Measurements from ENCODE around the gene ADRA2A.

The ADRA2A gene

DNA sequence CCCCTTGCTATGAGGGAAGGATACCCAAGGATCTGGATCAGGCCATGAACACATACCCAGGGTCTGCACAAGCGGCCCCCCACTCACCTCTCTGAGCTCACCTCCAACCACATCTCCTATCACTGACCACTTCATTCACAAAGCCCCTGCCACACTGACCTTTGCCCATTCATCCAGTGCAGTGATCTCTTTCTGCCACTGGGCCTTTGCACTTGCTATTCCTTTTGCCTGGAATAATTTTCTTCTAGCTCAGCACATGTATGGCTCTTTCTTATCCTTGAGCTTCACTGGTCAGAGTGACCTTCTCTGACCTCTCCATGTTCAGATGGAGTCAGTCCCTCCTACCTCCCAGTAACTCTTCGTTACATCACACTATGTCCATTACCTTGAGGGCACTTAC is 48.3 kb downstream of the ADRA2A start:
- no peaks in the 10 kb centered on the region for H3K27me3 ChIP-seq (replicated peaks in 2 of 5; ENCODE audit: control insufficient read depth in 4 of 5, insufficient read depth in 5 of 5, low read length in 4 of 5)
- H3K9me3 ChIP-seq (ENCODE audit: control extremely low read depth in 1 of 5, control insufficient read depth in 4 of 5, insufficient read depth in 2 of 5, low read depth in 1 of 5, low read length in 4 of 5), result no peaks in the 10 kb centered on the region
- DNase-seq, result no peak
- peaks cover 0 to 29% (median 6%) of the 10 kb centered on the region in 4 experiments for H3K4me1 ChIP-seq (ENCODE audit: control extremely low read depth in 1 of 4, control insufficient read depth in 4 of 4, insufficient read depth in 4 of 4, low read length in 3 of 4)
- ChIA-PET CTCF (interaction anchor here (1.0 to 1.2 kb wide), 2 partner anchors 10 to 48 kb away, joined by 3 to 6 read pairs; partner anchors contain the start of gene ADRA2A), POLR2A (no interaction called here)
- no peak overlapping the region for H3K4me3 ChIP-seq (ENCODE audit: control insufficient read depth in 1 of 7, extremely low read depth in 1 of 7, insufficient read depth in 4 of 7, low read depth in 2 of 7, low read length in 6 of 7)
- 87% methylated on average over 2 of the region's 2 CpGs for WGBS (ENCODE audit: insufficient coverage)
- no peak overlapping the region for H3K27ac ChIP-seq (ENCODE audit: insufficient read depth in 1 of 2, low read depth in 1 of 2, low read length in 2 of 2, poor library complexity in 1 of 2, severe bottlenecking in 2 of 2)
- no peaks in the 10 kb centered on the region for H3K36me3 ChIP-seq (ENCODE audit: control insufficient read depth in 4 of 4, insufficient read depth in 4 of 4, low read length in 3 of 4)

DNA sequence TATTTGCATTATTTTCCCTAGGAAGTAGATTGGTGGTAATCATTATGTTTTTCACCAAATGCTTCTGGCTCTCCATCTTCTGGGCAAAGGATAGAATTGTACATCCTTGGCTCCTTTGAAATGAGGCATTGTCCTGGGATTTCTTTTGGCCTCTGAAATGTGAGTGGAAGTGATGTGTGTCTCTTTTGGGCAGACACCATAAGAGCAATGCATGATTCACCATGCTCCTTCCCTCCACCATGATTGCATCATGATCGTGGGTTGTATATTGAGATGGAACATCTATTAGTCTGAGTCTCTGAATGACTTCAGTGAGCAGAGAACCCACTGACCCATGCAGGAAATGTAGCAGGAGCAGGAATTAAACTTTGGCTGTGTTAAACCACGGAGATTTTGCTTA is 49.2 kb downstream of the ADRA2A start:
- Histone ChIP-seq H3K9me3 (ENCODE audit: control extremely low read depth in 1 of 5, control insufficient read depth in 4 of 5, insufficient read depth in 2 of 5, low read depth in 1 of 5, low read length in 4 of 5) (no peaks in the 10 kb centered on the region), H3K27ac (ENCODE audit: insufficient read depth in 1 of 2, low read depth in 1 of 2, low read length in 2 of 2, poor library complexity in 1 of 2, severe bottlenecking in 2 of 2) (no peak overlapping the region), H3K4me3 (ENCODE audit: control insufficient read depth in 1 of 7, extremely low read depth in 1 of 7, insufficient read depth in 4 of 7, low read depth in 2 of 7, low read length in 6 of 7) (no peak overlapping the region), H3K27me3 (replicated peaks in 2 of 5; ENCODE audit: control insufficient read depth in 4 of 5, insufficient read depth in 5 of 5, low read length in 4 of 5) (no peaks in the 10 kb centered on the region), H3K4me1 (ENCODE audit: control extremely low read depth in 1 of 4, control insufficient read depth in 4 of 4, insufficient read depth in 4 of 4, low read length in 3 of 4) (peaks cover 0 to 29% (median 6%) of the 10 kb centered on the region in 4 experiments), H3K36me3 (ENCODE audit: control insufficient read depth in 4 of 4, insufficient read depth in 4 of 4, low read length in 3 of 4) (no peaks in the 10 kb centered on the region)
- ChIA-PET POLR2A (no interaction called here), CTCF (interaction anchor here (6.4 kb wide), 1 partner anchor 49 kb away, joined by 35 read pairs; the partner anchor contains the start of gene ADRA2A)
- peak in 1 of 3 donors; percentile 44 for DNase-seq
- 0% methylated on average over 1 of the region's 2 CpGs for WGBS (ENCODE audit: insufficient coverage)

DNA sequence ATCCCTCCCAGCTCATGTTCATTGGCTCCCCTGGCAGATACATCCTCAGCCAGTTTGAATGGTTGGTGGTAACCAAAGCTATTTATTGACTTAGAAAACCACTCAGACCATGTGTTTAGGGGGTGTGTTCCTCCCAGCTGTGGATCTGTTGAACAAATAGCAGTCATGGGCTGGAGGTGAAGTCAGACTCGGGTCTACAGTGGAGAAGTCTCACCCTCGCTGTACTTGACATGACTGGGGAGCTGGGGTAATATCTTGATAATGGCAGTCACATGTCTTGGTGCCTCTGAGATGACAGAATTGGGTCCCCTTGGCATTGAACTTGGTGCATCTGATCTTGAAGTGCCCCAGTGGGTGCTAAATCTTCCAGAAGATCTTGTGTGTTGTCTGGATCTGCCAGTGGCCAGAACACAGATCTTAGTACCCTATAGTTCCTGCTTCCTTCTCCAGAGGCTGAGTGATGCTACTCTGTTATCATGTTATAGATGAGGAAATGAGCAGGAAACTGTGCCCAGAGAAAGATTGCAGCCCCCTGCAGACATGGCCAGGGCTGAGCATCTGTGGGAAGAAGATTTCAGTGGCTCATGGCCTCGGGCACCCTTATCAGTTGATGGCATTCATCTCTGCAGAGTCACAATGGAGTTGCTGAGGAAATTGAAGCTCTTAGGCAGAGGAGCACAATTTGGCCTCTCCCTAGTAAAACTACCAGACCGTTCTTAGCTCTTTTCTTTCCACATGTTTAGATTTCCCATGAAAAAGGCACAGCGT is 50.4 kb downstream of the ADRA2A start:
- no peak overlapping the region for H3K27ac ChIP-seq (ENCODE audit: insufficient read depth in 1 of 2, low read depth in 1 of 2, low read length in 2 of 2, poor library complexity in 1 of 2, severe bottlenecking in 2 of 2)
- H3K4me1 ChIP-seq (ENCODE audit: control extremely low read depth in 1 of 4, control insufficient read depth in 4 of 4, insufficient read depth in 4 of 4, low read length in 3 of 4), result peaks cover 0 to 29% (median 6%) of the 10 kb centered on the region in 4 experiments
- DNase-seq, result peak; percentile 87 to 95 (median 90)
- POLR2A ChIA-PET, result interaction anchor here (0.5 to 1.4 kb wide), 5 partner anchors 11 to 208 kb away, joined by 3 to 4 read pairs (median 4); partner anchors contain the start of genes BBIP1 and SHOC2
- H3K36me3 ChIP-seq (ENCODE audit: control insufficient read depth in 4 of 4, insufficient read depth in 4 of 4, low read length in 3 of 4), result no peaks in the 10 kb centered on the region
- 48% methylated on average over 3 of the region's 5 CpGs for WGBS (ENCODE audit: insufficient coverage)
- no peak overlapping the region for H3K4me3 ChIP-seq (ENCODE audit: control insufficient read depth in 1 of 7, extremely low read depth in 1 of 7, insufficient read depth in 4 of 7, low read depth in 2 of 7, low read length in 6 of 7)
- CTCF ChIA-PET, result interaction anchor here (1.1 to 6.4 kb wide), 6 partner anchors 9 to 80 kb away, joined by 3 to 35 read pairs (median 6); partner anchors contain the start of gene ADRA2A
- no peaks in the 10 kb centered on the region for H3K27me3 ChIP-seq (replicated peaks in 2 of 5; ENCODE audit: control insufficient read depth in 4 of 5, insufficient read depth in 5 of 5, low read length in 4 of 5)
- no peaks in the 10 kb centered on the region for H3K9me3 ChIP-seq (ENCODE audit: control extremely low read depth in 1 of 5, control insufficient read depth in 4 of 5, insufficient read depth in 2 of 5, low read depth in 1 of 5, low read length in 4 of 5)

DNA sequence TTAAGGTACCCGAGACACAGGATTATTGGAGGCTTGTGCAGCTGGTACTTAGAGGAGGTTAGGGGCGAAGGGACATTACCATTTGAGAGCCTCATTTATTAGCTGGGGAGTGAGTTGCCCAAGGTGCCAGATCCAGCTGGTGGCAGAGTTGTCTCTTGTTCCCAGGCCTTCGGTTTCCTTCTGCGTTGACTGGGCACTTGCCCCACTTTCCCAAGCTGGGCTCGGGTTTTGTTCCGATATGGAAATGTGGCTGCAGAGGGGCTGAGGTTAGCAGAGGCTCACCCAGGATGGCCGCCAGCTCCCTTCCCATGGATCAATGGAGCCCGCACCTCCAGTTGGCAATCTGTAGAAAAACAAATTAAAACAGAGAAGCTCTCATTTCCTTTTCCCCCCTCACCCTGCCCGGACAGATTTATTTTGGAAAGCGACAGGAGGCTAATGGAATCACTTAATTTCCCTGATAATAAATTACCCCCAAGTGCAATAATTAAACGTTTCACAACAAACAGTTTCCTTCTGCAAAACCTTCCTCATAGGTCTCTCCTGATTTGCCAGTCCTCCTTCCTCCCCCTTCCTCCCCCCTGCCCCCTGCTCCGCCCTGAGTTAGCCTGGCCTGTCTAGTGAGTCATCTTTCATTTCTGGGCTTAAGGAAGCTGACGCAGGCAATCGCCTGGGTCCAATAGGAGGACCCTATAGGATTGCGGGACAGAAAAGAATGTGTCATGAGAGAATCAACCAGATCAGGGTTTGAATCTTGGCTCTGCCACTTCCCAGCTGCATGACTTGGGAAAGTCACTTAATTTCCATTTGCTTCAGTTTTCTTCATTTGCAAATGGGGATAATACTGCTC is 51.7 kb downstream of the ADRA2A start:
- ChIA-PET POLR2A (interaction anchor here (1.0 to 1.4 kb wide), 2 partner anchors 18 to 52 kb away, joined by 4 read pairs; partner anchors contain the start of gene ADRA2A), CTCF (interaction anchor here (1.5 to 6.4 kb wide), 5 partner anchors 10 to 80 kb away, joined by 4 to 35 read pairs (median 7); partner anchors contain the start of gene ADRA2A)
- H3K27ac ChIP-seq (ENCODE audit: insufficient read depth in 1 of 2, low read depth in 1 of 2, low read length in 2 of 2, poor library complexity in 1 of 2, severe bottlenecking in 2 of 2), result no peak overlapping the region
- H3K27me3 ChIP-seq (replicated peaks in 2 of 5; ENCODE audit: control insufficient read depth in 4 of 5, insufficient read depth in 5 of 5, low read length in 4 of 5), result no peaks in the 10 kb centered on the region
- no peaks in the 10 kb centered on the region for H3K36me3 ChIP-seq (ENCODE audit: control insufficient read depth in 4 of 4, insufficient read depth in 4 of 4, low read length in 3 of 4)
- peak; percentile 78 to 93 (median 88) for DNase-seq
- no peaks in the 10 kb centered on the region for H3K9me3 ChIP-seq (ENCODE audit: control extremely low read depth in 1 of 5, control insufficient read depth in 4 of 5, insufficient read depth in 2 of 5, low read depth in 1 of 5, low read length in 4 of 5)
- peaks cover 0 to 29% (median 6%) of the 10 kb centered on the region in 4 experiments for H3K4me1 ChIP-seq (ENCODE audit: control extremely low read depth in 1 of 4, control insufficient read depth in 4 of 4, insufficient read depth in 4 of 4, low read length in 3 of 4)
- 50% methylated on average over 14 of the region's 15 CpGs for WGBS (ENCODE audit: insufficient coverage)
- H3K4me3 ChIP-seq (ENCODE audit: control insufficient read depth in 1 of 7, extremely low read depth in 1 of 7, insufficient read depth in 4 of 7, low read depth in 2 of 7, low read length in 6 of 7), result no peak overlapping the region

DNA sequence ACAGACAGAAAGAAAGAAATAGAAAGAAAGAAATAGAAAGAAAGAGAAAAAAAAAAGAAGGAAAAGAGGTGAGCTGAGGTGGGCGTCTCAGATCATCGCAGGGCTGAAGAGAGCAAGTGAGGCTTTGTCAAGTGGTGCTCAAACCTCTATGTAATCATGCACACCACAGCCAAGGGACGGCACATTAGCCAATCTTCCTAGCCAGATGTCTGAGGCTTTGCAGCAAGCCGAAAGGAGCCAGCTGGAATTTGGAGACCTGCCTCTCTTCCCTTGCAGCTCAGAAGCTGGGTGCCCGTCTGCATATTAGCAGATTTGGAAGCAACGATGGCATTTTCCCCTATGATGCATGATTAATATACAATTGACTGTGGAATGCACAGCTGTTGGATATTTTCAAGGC is 52.5 kb downstream of the ADRA2A start:
- no peaks in the 10 kb centered on the region for H3K27me3 ChIP-seq (replicated peaks in 2 of 5; ENCODE audit: control insufficient read depth in 4 of 5, insufficient read depth in 5 of 5, low read length in 4 of 5)
- no peak overlapping the region for H3K27ac ChIP-seq (ENCODE audit: insufficient read depth in 1 of 2, low read depth in 1 of 2, low read length in 2 of 2, poor library complexity in 1 of 2, severe bottlenecking in 2 of 2)
- WGBS (ENCODE audit: insufficient coverage), result 98% methylated on average over 4 of the region's 6 CpGs
- peak in 1 of 3 donors; percentile 53 for DNase-seq
- H3K4me1 ChIP-seq (ENCODE audit: control extremely low read depth in 1 of 4, control insufficient read depth in 4 of 4, insufficient read depth in 4 of 4, low read length in 3 of 4), result peaks cover 0 to 29% (median 6%) of the 10 kb centered on the region in 4 experiments
- no peak overlapping the region for H3K4me3 ChIP-seq (ENCODE audit: control insufficient read depth in 1 of 7, extremely low read depth in 1 of 7, insufficient read depth in 4 of 7, low read depth in 2 of 7, low read length in 6 of 7)
- ChIA-PET POLR2A (no interaction called here), CTCF (interaction anchor here (1.2 to 6.4 kb wide), 4 partner anchors 20 to 79 kb away, joined by 3 to 35 read pairs (median 8); partner anchors contain the start of gene ADRA2A)
- H3K36me3 ChIP-seq (ENCODE audit: control insufficient read depth in 4 of 4, insufficient read depth in 4 of 4, low read length in 3 of 4), result no peaks in the 10 kb centered on the region
- no peaks in the 10 kb centered on the region for H3K9me3 ChIP-seq (ENCODE audit: control extremely low read depth in 1 of 5, control insufficient read depth in 4 of 5, insufficient read depth in 2 of 5, low read depth in 1 of 5, low read length in 4 of 5)

DNA sequence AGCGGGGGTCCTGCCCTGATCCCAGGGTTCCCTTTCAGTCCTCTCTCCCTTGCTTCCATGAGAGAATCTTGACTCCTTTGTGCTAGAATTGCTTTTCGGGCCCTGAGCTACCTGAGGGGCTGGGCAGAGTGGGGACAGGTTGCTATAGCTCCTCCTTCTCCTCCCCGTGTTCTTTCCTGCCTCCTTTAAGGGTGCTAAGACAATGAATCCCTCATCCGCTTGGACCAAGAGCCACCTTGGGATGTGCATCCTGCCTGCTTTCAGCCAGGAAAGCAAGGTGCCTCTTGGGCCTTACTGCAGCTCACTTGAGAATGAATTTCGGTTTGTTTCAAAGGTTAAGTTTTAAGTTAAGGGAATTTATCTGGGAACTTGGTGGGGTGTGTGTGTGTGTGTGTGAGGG is 53.6 kb downstream of the ADRA2A start:
- Histone ChIP-seq H3K4me3 (ENCODE audit: control insufficient read depth in 1 of 7, extremely low read depth in 1 of 7, insufficient read depth in 4 of 7, low read depth in 2 of 7, low read length in 6 of 7) (no peak overlapping the region), H3K4me1 (ENCODE audit: control extremely low read depth in 1 of 4, control insufficient read depth in 4 of 4, insufficient read depth in 4 of 4, low read length in 3 of 4) (peaks cover 0 to 29% (median 6%) of the 10 kb centered on the region in 4 experiments), H3K36me3 (ENCODE audit: control insufficient read depth in 4 of 4, insufficient read depth in 4 of 4, low read length in 3 of 4) (no peaks in the 10 kb centered on the region), H3K27me3 (replicated peaks in 2 of 5; ENCODE audit: control insufficient read depth in 4 of 5, insufficient read depth in 5 of 5, low read length in 4 of 5) (no peaks in the 10 kb centered on the region), H3K9me3 (ENCODE audit: control extremely low read depth in 1 of 5, control insufficient read depth in 4 of 5, insufficient read depth in 2 of 5, low read depth in 1 of 5, low read length in 4 of 5) (peaks cover 0 to 1% (median 0%) of the 10 kb centered on the region in 5 experiments), H3K27ac (ENCODE audit: insufficient read depth in 1 of 2, low read depth in 1 of 2, low read length in 2 of 2, poor library complexity in 1 of 2, severe bottlenecking in 2 of 2) (no peak overlapping the region)
- 96% methylated on average over 4 of the region's 5 CpGs for WGBS (ENCODE audit: insufficient coverage)
- ChIA-PET CTCF (interaction anchor here (1.2 to 6.4 kb wide), 3 partner anchors 42 to 78 kb away, joined by 3 to 35 read pairs (median 8); partner anchors contain the start of gene ADRA2A), POLR2A (no interaction called here)
- no peak for DNase-seq

All from common myeloid progenitor, CD34-positive (primary cell).